Thoracic aorta (tissue), 2 donors: ENCODE results near the gene STUB1. TPM values are rescaled to one million over a fixed set of nuclear protein-coding genes. Genes with fewer than 3 reads are reported as not detected.
A peak's percentile ranks its signal among the peaks of the same experiment; 100 is the strongest.
"Not testable (repeated sequence)": the region's sequence is repeated elsewhere in the genome, so short reads cannot be mapped to it uniquely, and the experiment has no call there.

Source experiments
- ATAC-seq: fragments of 150-250 bp; one replicate; pipeline ENCODE4 v1.8.0; 2017; ENCODE audit warnings: low read depth; ENCODE audit not compliant: insufficient number of reproducible peaks, low FRiP score
- DNase-seq: peaks from one replicate; pipeline ENCODE4 v3.0.0-alpha.2; 2020; ENCODE audit warnings: low spot score
- H3K27ac ChIP-seq, 2 donors: fragments of 200-600 bp; sonication (generic); 1 replicate in 1 of 2; 2 replicates in 1 of 2; pipeline ENCODE4 v1.5.1; 2016; ENCODE audit warnings: mild to moderate bottlenecking in 2 of 2, moderate library complexity in 2 of 2
- H3K27me3 ChIP-seq: fragments of 200-600 bp; sonication (generic); replicated peaks from 2 replicates; pipeline ENCODE4 v1.6.0; 2016; ENCODE audit warnings: mild to moderate bottlenecking; ENCODE audit not compliant: insufficient read depth
- H3K36me3 ChIP-seq: fragments of 200-600 bp; sonication (generic); one replicate; pipeline ENCODE4 v1.5.1; 2016
- H3K4me1 ChIP-seq, 2 donors: fragments of 200-600 bp; sonication (generic); 1 replicate in 1 of 2; 2 replicates in 1 of 2; pipeline versions ENCODE4 v1.5.1 to v1.6.0; 2016; ENCODE audit warnings: low read depth in 2 of 2, mild to moderate bottlenecking in 1 of 2; ENCODE audit not compliant: control insufficient read depth in 1 of 2
- H3K4me3 ChIP-seq: fragments of 200-600 bp; sonication (generic); 2 replicates; pipeline ENCODE4 v1.5.1; 2016; ENCODE audit warnings: mild to moderate bottlenecking
- H3K9me3 ChIP-seq: fragments of 200-600 bp; sonication (generic); 2 replicates; pipeline ENCODE4 v1.5.1; 2016
- CTCF ChIP-seq: fragments of 200-600 bp; sonication (generic); IDR thresholded peaks from one replicate; pipeline ENCODE4 v1.5.1; 2019; ENCODE audit warnings: antibody characterized with exemption
- total RNA-seq, 2 donors: library from RNA; depleted of rRNA; stranded (reverse); fragments of >200 nt; gene quantifications; one replicate each; pipeline versions ENCODE4 v1.1.0 to v1.2.3, GENCODE V29; 2016

STUB1 gene
- total RNA-seq, 2 donors from 2014 or later: 103 to 145 TPM

GRCh38 chr16:711548-712320 is 31.5 kb downstream of the STUB1 start:
- Histone ChIP-seq H3K9me3 (no peaks in the 10 kb centered on the region), H3K36me3 (no peaks in the 10 kb centered on the region), H3K27me3 (peaks cover 11% of the 10 kb centered on the region), H3K4me1 (peaks cover 12 to 30% of the 10 kb centered on the region in 2 donors), H3K27ac (no peak overlapping the region), H3K4me3 (no peak overlapping the region)
- DNase-seq (no peak), ATAC-seq (no peak)
- TF ChIP-seq CTCF: peak; percentile 93

GRCh38 chr16:712740-713250 is 32.6 kb downstream of the STUB1 start:
- TF ChIP-seq CTCF: peak; percentile 14
- not testable (repeated sequence) for H3K4me3 ChIP-seq, H3K27ac ChIP-seq, DNase-seq, H3K36me3 ChIP-seq, H3K9me3 ChIP-seq, H3K27me3 ChIP-seq, ATAC-seq
- peaks cover 12 to 32% of the 10 kb centered on the region in 2 donors for H3K4me1 ChIP-seq

GRCh38 chr16:714079-714478 is 33.9 kb downstream of the STUB1 start:
- H3K27me3 ChIP-seq: no peaks in the 10 kb centered on the region
- no peak for TF ChIP-seq CTCF
- DNase-seq (no peak), ATAC-seq (no peak)
- no peaks in the 10 kb centered on the region for H3K36me3 ChIP-seq
- H3K4me1 ChIP-seq: peaks cover 12 to 32% of the 10 kb centered on the region in 2 donors
- H3K4me3 ChIP-seq: no peak overlapping the region
- no peak overlapping the region for H3K27ac ChIP-seq
- no peaks in the 10 kb centered on the region for H3K9me3 ChIP-seq

GRCh38 chr16:714558-715476 is 34.6 kb downstream of the STUB1 start, which contains the start of gene METRN:
Gene METRN, plus strand, starts transcription at chr16:715118. Its CDS starts 172 bp downstream, at chr16:715290.
- no peak for TF ChIP-seq CTCF
- ATAC-seq: peak; percentile 87
- Histone ChIP-seq H3K4me3 (peak within 1 kb of the TSS; percentile 81), H3K4me1 (peaks cover 11 to 28% of the 10 kb centered on the region in 2 donors), H3K36me3 (no peaks in the 10 kb centered on the region), H3K27me3 (no peaks in the 10 kb centered on the region), H3K9me3 (no peaks in the 10 kb centered on the region), H3K27ac (no peak within 1 kb of the TSS)
- peak; percentile 57 for DNase-seq
